Smooth muscle cell of the pulmonary artery (primary cell): ENCODE results near the gene DCTN4. TPM values are rescaled to one million over a fixed set of nuclear protein-coding genes. Genes with fewer than 3 reads are reported as not detected.

Experiments
- total RNA-seq: library from RNA; depleted of rRNA; stranded (reverse); fragments of >200 nt; gene quantifications from 2 replicates; pipeline ENCODE4 v1.2.3, GENCODE V29; 2014

The DCTN4 gene
- 58.0 and 61.5 TPM in 2 replicates for total RNA-seq

DNA sequence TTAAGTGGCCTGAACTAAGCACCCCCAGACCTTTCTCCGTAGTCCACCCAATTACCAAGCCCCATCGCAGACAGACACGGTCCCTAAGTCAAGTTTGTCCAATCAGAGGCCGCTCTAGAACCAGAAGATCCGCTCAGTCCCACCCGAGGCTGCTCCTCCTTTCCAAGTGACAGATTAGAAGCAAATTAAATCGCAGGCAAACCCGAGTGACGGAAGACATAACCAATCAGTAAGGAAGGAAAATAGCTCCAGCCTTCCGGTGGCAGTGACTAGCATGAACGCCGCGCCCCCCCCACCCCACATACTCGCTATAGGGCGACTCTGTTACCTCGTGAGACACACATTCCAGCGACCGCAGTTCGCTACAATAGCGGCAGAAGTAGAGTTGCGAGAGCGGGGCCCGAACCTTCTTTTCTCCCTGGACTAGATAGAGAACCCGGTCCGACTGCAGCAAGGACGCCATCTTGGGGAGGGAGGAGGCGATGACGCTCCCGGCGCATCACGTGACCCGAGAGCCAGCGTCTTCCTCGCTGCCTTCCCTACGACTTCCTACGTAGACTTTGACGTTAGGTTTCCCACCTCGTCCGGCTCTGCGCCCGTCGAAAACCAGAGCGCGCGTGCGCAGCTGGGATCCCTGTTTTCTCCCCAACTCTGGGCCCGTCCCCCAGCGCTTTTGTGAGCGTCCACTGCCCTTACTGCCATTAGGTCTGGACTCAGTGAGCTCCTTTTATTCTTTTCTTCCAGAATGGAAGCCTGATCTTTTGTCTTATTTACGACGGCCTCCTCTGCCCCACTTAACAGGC is at the start of gene DCTN4:
TSS of gene DCTN4 (minus strand) at position 487 of the 803 bp plus-strand sequence. CDS start at position 463, 24 bp downstream.

DNA sequence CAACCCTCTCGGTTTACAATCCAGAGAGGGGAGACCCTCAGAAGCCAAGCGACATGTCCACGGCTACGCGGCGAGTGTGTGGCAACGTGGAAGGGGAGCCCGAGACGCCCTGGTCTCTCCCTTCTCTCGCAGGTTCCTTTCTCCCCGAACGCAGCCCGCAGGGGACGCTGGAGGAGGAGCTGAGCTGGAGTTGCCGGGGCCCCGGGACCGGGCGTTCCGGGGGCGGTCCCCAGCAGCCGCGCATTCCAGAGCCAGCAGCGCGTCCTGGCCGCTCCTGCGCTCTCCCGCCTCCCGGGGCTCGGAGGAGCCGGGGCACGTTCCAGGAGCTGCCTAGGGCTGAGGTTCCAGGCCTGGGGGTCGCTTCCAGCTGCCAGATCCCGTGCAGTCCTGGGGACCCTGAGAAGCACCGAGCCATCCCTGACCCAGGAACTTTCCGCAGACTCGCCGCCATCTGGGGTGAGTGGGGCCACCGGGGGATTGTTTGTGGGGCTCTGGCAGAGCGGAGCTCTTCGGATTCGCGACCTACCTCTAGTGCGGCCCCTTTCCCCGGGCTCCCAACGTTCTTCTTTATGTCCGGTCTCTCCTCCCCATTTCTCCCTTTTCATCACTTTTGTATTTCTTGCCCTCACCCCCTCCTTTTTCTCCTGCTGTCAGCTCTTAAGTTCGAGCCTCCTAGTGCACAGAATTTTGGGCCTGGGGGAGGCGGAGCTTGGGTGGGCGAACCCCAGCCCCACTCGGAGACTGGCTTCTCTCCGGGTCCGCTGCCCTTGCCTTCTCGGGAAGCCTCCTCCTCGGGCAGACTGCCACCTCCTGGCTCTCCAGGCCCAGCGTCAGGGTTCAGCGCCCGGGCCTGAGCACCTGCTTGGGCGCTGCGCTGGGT is 19.9 kb upstream of the DCTN4 start, which contains the start of gene SMIM3:
TSS of gene SMIM3 (plus strand) at position 241 of the 880 bp plus-strand sequence. CDS start 16,684 bp downstream, outside the sequence.

DNA sequence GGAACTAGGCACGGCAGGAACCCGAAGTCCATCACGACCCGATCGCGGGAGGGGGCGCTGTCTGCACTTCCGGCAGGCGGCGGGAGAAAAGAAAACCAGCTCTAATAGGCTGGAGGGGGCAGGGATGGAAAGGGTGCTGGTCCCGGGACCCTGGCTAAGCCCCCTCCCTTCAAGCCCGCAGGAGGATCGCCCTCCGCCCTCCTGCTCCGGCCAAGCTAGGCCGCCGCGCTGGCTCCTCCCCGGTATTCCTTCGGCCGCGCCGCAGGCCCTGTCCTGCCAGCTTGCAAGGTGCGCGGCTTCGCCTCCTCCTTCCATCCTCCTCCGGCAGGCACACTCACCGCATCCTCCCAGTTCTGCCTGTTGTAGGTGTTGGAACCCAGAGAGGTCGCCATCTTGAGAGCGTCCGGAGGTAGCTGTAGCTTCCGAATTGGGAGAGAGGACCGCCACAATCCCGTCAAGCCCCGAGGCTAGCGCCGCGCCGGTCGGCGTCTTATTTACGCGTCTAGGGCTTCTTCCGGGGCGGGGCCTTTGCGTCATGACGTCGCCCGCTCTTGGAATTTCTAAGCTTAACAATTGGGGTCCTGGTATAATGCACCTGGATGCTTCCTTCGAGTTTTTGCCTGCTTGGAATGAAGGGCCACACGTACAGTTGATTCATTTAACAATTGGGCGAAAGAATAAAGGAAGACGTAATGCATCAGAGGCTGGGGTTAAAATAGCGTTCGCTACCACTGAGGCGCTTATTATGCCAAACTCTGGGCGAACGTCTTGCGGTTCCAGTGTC is 58.0 kb downstream of the DCTN4 start, which contains the start of gene RBM22:
TSS of gene RBM22 (minus strand) at position 469 of the 784 bp plus-strand sequence. CDS start at position 392, 77 bp downstream.

DNA sequence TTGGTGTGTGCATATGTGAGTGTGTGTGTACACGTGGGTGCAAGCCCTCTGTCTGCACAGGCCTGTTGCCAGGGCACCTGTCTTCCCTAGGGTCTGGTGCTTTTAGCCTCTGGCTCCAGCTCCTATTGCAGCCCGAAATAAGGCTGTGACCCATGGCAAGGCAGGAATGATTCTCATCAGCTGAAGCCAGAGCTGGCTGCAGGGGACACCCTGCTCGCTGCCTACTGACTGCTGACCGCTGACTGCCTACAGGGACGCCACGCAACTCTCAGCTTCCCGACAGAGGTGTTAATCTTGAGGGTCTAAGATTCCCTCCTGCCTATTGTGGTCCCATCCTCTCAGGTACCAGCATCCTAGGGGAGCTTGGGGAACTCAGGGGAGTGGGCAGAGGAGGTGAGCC is 97.7 kb downstream of the DCTN4 start, which contains the start of gene MYOZ3:
TSS of gene MYOZ3 (plus strand) at position 166 of the 400 bp plus-strand sequence. CDS start 1,691 bp downstream, outside the sequence.

Other genes starting within 250 kb of the DCTN4 start
- 62.4 and 94.2 TPM in 2 replicates for gene SYNPO, start 118.4 kb downstream of the DCTN4 start, total RNA-seq
- 2.3 and 3.3 TPM in 2 replicates for gene MYOZ3, start 97.8 kb downstream of the DCTN4 start, total RNA-seq
- gene RBM22, start 58.0 kb downstream of the DCTN4 start, total RNA-seq: 17.5 and 17.6 TPM in 2 replicates
- 105 and 131 TPM in 2 replicates for gene SMIM3, start 19.7 kb upstream of the DCTN4 start, total RNA-seq
- 0.13 TPM in 1 of 2 replicates, not detected in the other for gene IRGM, start 87.5 kb upstream of the DCTN4 start, total RNA-seq
- gene ZNF300, start 146.0 kb upstream of the DCTN4 start, total RNA-seq: 3.3 and 3.9 TPM in 2 replicates